ENCODE results near the gene MAML3.

Gene MAML3

DNA sequence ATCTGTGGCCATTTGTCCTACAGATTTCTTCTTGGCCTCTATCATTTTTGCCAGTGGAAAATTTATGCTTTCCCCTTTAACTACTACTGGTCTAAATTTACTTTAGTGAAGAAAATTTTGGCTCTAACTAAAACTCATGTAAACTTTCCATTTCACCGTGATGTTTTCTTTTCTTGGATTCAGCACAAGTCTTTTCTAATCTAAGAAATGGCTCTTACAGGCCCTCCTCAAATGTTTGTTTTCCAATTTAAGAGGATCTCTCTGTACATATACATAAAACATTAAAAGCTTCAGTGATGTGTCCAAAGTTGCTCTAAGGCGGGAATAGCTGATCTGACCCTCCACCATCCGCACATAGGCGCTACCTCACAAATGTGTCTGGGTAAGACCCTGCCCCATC lies 68.1 kb downstream of the MAML3 start:
- peak overlapping the region; percentile 74 for H3K27ac ChIP-seq
- TF ChIP-seq, protein P1, sequence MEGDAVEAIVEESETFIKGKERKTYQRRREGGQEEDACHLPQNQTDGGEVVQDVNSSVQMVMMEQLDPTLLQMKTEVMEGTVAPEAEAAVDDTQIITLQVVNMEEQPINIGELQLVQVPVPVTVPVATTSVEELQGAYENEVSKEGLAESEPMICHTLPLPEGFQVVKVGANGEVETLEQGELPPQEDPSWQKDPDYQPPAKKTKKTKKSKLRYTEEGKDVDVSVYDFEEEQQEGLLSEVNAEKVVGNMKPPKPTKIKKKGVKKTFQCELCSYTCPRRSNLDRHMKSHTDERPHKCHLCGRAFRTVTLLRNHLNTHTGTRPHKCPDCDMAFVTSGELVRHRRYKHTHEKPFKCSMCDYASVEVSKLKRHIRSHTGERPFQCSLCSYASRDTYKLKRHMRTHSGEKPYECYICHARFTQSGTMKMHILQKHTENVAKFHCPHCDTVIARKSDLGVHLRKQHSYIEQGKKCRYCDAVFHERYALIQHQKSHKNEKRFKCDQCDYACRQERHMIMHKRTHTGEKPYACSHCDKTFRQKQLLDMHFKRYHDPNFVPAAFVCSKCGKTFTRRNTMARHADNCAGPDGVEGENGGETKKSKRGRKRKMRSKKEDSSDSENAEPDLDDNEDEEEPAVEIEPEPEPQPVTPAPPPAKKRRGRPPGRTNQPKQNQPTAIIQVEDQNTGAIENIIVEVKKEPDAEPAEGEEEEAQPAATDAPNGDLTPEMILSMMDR (conservative IDR thresholded peaks at IDR 0.05) = no peak

DNA sequence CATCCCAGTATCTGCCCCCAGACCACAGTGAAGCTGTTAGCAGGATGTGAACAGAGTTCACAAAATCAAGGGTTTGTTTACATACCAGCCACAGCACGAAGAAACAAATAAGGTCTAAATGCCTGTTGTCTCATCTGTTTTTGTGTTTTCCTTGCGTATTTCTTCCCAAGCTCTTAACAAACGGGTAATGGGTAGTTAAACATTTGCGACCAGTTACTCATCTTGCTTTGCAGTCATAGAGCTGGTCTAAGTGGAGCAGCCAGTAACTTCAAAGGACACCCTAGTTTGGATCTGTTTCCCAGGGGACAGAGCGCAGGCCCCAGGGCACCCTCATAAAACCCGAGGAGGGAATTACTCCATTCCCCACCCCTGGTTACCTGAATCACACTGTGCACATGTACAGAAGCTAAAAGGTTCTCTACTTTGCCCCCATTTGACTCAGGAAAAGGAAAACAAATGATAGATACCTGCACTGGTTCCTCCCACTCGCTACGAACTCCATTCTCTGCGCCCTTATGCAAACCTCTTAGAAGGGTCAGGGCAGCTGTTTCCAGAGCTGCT lies 68.8 kb downstream of the MAML3 start:
- H3K27ac ChIP-seq = peak overlapping the region; percentile 74
- TF ChIP-seq, protein P1 (conservative IDR thresholded peaks at IDR 0.05) = no peak

DNA sequence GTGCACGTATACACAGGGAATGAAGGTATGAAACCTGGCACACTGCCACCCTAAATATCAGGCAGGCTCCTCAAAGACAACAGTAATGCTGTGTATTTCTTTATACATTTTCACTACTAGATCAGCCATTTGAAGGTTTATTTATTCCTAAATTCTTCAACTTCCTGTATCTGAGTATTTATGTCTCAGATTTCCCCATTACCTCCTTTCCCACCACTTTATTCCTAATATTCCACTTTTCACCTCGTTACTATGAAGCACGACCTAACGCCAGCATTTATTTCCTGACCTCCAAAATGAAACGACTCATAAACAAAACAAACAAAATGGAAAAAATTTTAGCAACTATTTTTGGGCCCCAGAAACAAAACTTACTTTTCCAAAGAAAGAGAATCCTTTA lies 69.6 kb downstream of the MAML3 start:
- H3K27ac ChIP-seq = peak overlapping the region; percentile 74

DNA sequence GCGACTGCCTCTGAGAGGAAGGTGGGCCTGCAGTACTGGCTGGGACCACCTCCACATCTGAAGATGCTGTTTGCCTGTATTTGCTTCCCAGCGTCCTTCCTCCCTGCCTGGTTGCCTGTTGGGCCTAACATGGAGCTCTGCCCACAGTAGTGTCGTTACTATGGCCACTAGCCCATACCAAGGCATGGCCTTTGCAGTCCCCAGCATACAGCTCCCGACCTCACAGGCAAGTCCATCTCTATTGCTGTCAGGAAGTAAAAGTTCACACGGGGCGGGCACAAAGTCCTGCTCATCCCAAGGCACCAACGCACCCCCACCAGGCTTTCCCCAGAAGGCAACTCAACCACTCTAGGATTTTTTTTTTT lies 71.6 kb downstream of the MAML3 start:
- peak overlapping the region; percentile 74 for H3K27ac ChIP-seq
- TF ChIP-seq, protein P1 (conservative IDR thresholded peaks at IDR 0.05) = no peak

More for the DNA sequence above, 69.6 kb downstream of the MAML3 start:
- TF ChIP-seq, protein P1 (conservative IDR thresholded peaks at IDR 0.05) = no peak

DNA sequence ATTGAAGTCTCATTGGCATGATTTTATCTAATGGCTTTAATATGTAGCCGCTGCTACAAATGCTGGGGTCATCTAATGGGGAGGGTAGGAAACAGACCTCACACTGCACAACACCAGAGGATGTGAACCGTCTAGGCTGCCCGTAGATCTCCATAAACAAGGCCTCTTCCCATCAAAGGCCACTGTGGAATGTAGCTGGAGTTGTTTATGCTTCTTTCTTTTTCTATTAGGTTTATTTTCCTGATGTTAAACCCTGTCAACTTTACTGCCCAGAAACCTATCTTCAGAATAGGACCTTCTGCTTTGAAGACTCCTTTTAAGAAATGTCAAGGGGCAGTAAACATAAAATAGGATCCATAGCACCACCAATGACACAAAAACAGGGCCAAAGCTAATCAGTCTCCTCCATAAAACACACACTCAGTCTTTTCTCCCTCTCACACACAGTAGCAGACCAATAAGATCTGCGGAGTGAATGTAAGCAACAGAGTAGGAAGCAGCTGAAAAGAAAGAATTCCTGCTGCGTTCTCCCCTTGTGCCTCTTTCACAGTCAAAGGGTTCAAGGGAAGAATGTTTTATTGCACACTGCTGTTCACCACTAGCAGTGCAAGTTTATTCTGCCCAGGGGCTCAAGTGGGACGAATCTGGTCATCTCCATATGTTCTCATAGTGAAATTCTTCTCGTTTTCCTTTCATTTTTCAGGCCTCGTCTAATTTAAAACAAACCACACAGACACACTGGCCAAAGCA lies 72.2 kb downstream of the MAML3 start:
- H3K27ac ChIP-seq = peak overlapping the region; percentile 74

DNA sequence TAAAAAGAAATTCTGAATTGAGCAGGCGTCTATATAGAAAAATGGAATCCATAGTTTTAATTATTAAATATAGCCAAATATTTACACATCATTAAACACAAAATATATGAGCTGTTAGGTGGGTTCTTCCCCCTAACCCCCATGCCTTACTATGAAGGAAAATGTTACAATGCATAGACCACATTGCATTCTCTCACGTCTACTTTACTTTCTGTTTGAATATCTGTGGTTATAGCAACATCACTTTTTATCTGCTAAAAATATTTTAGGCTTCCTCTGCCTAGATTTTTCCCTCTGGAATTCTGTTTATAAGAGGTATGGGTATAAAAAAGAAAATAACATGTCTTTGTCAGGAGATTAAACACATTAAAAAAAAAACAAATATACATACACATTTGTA lies 73.1 kb downstream of the MAML3 start:
- H3K27ac ChIP-seq = peak overlapping the region; percentile 74
- TF ChIP-seq, protein P1 (conservative IDR thresholded peaks at IDR 0.05) = no peak

More for the DNA sequence above, 72.2 kb downstream of the MAML3 start:
- TF ChIP-seq, protein P1 (conservative IDR thresholded peaks at IDR 0.05) = no peak

DNA sequence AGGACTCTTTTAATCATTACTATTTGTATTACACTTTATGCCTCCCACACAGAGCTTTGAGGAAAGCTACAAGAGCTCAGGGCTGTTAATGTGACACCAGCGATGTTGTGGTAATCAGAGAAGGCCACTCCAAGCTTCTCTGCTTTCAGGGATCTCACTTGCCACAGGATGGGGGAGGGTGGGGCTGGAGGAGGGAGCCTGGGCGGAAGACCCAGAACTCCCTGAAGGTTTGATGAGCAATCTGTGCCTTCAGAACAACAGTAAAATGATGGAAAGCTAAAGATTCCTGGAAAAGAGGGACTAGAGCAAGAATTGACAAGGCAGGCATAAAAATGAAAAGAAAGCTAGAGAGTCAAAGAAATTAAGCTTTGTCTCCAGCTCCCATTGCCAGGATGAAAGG lies 75.6 kb downstream of the MAML3 start:
- H3K27ac ChIP-seq = no peak overlapping the region
- TF ChIP-seq, protein P1 (conservative IDR thresholded peaks at IDR 0.05) = no peak

All from VCaP (cell line).